Thyroid gland (tissue), 4 donors: ENCODE results near the gene HHAT.

Source experiments
- POLR2A ChIP-seq, 2 donors: fragments of 450-650 bp; IDR thresholded peaks; one replicate each; pipeline ENCODE4 v1.6.1; 2017; ENCODE audit warnings: antibody characterized with exemption in 2 of 2, mild to moderate bottlenecking in 2 of 2, moderate library complexity in 1 of 2
- TF ChIP-seq, protein P1 (sequence below), 6 experiments: fragments of 200-600 bp in 3 of 6; fragments of 450-650 bp in 3 of 6; sonication (generic) in 3 of 6; IDR thresholded peaks; one replicate each; pipeline ENCODE4 v1.5.1; 2016 to 2019; ENCODE audit warnings: antibody characterized with exemption in 6 of 6, mild to moderate bottlenecking in 2 of 6, inconsistent platforms in 1 of 6, moderate library complexity in 1 of 6

DNA sequence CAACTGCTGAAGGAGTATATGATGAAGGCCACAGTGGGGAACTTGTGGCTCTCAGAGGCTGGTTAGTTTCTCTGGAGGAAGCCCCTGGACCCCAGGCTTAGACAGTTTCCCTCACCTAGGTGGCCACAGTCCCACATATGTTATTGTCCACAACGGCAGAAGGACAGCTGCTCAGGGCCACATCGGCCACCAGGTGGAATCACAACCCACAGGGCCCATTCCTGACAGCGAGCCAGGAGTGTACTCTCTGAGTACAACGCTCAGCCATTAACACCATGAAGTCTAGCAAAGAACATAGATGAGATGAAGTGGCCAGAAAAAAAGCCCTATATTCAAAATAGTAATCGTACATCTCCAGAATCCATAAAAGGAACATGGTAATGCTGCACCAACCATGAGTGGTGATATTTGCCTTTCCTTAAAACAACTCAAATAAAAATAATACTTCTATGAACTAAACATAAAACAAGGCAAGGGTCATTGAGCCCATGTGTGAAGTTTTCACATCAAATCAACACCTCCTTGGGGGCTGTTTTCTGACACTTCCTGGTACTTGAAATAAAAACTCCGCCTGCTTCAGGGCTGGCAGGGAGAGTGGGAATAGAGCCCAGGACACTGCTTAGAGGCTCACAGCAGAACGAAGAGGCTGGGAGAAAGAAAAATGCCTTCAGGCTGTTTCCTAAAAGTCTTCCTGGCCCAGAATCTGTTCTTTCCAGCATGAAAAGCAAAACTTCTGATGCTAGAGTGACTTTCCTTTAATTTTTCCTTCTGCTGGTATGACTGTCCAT, 383.3 kb downstream of the HHAT start:
- TF ChIP-seq, protein P1, sequence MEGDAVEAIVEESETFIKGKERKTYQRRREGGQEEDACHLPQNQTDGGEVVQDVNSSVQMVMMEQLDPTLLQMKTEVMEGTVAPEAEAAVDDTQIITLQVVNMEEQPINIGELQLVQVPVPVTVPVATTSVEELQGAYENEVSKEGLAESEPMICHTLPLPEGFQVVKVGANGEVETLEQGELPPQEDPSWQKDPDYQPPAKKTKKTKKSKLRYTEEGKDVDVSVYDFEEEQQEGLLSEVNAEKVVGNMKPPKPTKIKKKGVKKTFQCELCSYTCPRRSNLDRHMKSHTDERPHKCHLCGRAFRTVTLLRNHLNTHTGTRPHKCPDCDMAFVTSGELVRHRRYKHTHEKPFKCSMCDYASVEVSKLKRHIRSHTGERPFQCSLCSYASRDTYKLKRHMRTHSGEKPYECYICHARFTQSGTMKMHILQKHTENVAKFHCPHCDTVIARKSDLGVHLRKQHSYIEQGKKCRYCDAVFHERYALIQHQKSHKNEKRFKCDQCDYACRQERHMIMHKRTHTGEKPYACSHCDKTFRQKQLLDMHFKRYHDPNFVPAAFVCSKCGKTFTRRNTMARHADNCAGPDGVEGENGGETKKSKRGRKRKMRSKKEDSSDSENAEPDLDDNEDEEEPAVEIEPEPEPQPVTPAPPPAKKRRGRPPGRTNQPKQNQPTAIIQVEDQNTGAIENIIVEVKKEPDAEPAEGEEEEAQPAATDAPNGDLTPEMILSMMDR (IDR thresholded peaks at IDR 0.05), result no peak
- no peak for TF ChIP-seq POLR2A (IDR thresholded peaks at IDR 0.05)
